Anterior cingulate cortex (tissue), 58 donors: ENCODE results near the gene CCNI2.
"Not testable (repeated sequence)": the region's sequence is repeated elsewhere in the genome, so short reads cannot be mapped to it uniquely, and the experiment has no call there.

ENCODE experiments used
- DNase-seq, 58 donors: peaks; one replicate each; lab custom pipeline; 2025; lab: John Stamatoyannopoulos, UW

Gene CCNI2

DNA sequence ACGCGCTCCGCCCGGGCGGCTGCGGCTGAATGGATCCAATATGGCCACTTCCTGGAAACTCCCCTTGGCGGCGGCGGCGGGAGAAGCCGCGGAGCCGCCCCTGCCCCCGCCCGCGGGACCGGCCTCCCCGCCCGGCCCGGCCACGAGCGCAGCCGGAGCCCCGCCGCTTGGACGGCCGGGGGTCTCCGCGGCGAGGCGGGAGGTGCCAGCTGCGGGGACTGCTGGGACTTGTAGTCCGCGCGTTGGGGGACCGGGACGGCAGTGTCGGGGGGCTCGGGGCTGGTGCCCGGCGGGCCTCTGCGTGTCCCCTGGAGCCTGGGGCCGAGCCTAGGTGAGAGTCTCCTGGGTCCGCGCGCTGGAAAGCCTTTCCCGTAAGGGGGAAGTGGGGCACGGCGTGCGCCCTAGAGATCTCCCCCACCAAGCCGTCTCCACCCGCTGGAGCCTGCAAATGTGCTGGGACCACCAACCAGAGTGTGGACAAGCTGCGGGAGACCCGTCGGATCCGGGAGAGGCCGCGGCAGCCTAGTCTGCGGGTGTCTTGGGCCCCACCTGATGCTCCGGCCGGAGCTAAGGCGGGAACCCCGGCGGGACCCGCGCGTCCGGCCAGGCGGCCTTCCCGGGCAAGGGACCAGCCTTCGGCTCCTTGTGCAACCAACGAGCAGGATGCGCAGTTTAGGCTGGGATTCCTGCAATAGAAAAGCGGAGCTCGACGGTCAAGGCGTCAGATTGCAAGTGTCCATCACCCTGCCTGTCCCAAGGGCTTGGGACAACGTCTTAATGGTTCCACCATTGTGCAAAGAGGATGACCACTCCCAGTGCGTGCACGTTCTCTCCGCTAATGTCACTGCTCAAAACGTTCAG, 30.2 kb downstream of the CCNI2 start, which contains the start of gene SEPTIN8:
SEPTIN8 (minus strand) TSS at position 31 of the 861 bp plus-strand sequence. CDS start 102 bp downstream, outside the sequence.
- DNase-seq = peak in 46 of 58 donors; percentile 37 to 82 (median 65)

DNA sequence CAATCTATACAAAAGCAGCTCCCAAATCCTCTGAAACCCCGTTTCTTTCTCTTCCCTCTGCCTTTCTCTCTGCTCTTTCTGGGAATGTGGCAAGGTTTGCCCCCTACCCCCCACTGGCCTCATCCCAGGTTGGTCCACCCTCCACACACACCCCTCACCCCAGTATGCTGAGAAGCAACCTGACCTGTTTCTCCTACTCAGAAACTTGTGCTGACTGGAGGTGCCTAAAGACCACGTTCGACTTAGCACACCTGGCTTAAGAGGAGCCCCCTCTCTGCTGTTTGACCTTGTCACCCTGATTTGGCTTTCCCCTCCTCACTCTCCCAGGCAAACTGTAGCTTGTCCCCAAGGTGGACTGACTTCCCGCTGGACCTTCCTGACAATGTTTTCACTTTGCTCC, 30.9 kb downstream of the CCNI2 start:
- DNase-seq = no peak

DNA sequence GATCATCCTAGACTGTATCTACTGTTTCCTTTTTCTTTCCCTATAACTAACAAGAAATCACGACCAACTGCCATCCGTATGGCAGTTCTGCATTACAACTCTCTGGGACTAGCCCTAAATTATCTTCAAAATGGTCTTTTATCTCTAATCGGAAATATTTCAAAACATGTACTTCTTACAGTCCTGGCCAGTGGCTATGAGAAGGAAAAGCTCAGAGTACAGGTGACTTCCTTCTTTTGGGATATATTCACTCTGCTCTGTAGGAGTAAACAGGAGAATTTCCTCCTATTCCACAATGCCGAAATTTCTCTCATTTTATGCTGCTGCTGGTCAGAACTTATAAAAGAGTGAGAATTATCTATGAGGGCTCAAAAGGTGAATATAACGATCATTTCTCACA, 31.6 kb downstream of the CCNI2 start:
- no peak for DNase-seq

DNA sequence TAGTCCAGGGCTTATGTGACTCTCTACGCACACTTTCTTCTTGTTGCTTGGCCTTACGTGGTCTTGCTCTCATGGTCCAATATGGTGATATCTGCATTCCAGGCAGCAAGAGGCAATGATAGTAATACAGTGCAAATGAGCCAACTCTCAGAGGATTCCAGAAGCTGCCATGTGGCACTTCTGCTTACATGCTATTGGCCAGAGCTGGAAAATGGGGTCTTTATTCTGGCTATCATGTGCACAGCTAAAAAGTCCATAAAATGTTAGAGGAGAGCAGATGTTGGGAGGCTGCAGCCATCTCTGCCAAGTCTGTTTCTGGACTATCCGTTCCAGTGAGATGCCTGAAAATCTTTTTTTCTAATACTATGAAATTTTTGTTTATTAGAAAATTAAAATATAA, 32.7 kb downstream of the CCNI2 start:
- DNase-seq = peak in 34 of 58 donors; percentile 20 to 86 (median 62)

DNA sequence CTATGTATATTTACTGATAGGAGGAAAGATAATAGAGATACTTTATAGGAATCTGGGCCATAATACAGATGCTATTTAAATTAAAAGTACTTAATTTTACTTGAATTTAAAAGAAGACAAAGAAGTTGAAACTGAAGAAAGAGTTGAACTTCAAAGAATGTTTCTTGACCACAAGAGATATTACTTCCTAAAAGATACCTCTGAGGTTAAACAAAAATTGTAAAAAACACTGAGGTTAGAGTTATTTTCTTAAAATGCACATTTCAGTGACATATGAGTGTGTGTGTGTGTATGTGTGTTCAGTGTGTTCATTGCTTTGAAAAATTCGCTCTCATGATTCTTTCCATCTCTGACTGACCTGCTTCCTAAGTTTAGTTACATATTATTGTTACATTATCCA, 33.4 kb downstream of the CCNI2 start:
- DNase-seq = no peak

DNA sequence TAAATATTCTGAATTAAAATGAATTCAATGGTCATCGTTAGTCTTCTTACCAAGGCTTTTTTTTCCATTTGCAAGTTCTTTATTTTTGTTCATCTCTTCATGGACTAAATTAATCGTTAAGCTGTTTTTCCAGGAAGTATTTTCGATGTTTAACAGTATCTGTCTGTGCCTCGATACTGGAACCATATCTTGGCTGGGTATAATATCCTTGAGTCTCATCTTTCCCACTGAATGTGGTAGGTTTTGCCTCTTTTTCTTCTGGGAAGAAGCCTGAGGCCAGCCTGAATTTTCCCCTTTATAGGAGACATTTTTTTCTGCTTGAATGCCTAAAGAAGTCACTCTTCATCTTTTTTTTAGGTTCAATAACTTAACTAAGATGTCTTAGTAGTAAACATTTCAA, 33.8 kb downstream of the CCNI2 start:
- DNase-seq = no peak

DNA sequence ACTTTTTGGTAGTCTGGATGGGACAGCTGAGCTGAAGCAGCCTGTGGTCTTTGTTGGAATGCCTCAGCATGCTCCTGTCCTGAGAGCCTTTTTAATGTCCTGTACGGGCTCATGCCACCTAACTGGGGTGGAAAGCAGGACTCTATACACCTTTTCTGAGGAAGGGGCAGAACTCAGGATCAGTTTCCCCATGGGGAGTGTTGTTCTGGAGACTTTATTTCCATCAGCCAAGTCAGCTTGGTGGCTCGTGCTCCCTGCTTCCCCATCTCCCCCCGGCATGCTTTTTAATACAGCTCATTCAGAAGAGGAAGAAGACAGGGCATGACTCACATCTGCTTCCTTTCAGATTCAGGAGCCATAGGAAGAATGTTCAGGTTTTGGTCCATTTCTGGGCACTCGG, 34.9 kb downstream of the CCNI2 start:
- peak in 9 of 58 donors; percentile 13 to 62 (median 19) for DNase-seq

DNA sequence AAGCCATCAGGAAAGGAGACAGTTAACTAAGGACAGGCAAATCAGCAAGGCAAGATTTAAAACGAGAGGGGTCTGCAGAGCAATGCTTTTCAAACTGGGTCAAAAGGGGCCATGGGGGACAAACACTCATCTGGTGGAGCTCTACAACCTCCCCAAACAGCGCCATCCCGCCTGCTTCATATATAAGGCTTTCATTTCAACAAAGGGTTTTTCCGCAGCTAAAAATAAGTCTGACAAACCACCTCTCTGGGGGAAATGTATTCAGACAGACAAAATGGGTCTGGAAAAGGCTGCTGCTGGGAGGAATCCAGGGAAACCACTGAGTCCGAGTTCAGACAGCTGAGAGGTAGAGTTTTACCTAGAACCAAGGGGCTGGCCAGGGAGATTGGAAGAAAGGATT, 38.1 kb downstream of the CCNI2 start:
- no peak for DNase-seq

DNA sequence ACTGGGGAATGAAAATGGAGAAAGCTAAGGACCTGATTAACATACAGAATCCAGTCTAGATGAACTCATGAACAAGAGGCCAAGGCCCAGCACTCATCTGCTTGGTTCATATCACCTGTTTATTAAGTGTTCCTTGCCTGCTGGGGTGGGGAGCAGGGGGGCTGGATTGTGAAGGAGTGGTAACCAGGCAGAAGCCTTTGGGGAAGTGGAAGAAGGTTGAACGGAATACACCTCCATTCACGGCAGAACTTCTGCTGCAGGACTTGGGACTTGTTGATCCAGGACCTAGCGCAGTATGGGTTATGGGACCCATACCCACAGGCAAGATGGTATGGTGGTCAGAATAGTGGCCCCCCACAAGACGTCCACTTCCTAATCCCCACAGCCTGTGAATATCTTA, 38.6 kb downstream of the CCNI2 start:
- no peak for DNase-seq

DNA sequence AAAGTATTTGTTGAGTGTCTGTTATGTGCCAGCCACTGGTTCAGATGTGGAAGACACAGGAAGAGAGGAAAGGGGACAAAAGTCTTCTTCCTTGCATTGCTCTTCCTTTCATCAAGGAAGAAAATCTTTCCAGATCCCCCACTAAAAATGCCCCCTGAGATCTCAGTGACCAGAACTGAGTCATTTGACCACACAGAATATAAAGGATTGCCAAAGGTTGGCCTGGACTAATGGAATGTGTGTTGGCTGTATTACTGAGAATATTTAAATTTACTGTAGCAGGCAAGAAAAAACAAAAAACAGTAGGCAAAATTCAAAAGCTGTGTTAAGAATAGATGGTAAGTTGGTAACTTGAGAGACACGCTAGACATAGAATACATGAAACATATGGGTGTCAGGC, 39.9 kb downstream of the CCNI2 start:
- no peak for DNase-seq

DNA sequence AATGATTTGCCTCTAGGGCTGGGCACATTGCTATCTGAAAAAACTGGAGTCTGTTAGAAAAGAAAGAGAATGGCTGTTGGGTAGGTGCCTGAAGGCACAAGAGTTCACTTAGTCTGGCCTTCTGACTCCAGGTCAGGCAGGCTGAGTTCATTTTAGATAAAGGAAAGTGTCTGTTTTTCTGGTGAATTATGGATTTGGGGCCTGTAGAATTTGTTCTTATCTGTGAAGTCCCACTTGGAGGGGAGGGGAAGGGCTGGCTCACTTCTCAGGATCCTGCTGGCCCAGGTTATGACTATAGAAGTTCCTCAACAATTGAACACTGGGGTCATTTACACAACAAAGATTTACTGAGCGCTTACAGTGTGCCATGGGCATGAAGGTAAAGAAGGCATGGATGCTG, 41.3 kb downstream of the CCNI2 start:
- no peak for DNase-seq

DNA sequence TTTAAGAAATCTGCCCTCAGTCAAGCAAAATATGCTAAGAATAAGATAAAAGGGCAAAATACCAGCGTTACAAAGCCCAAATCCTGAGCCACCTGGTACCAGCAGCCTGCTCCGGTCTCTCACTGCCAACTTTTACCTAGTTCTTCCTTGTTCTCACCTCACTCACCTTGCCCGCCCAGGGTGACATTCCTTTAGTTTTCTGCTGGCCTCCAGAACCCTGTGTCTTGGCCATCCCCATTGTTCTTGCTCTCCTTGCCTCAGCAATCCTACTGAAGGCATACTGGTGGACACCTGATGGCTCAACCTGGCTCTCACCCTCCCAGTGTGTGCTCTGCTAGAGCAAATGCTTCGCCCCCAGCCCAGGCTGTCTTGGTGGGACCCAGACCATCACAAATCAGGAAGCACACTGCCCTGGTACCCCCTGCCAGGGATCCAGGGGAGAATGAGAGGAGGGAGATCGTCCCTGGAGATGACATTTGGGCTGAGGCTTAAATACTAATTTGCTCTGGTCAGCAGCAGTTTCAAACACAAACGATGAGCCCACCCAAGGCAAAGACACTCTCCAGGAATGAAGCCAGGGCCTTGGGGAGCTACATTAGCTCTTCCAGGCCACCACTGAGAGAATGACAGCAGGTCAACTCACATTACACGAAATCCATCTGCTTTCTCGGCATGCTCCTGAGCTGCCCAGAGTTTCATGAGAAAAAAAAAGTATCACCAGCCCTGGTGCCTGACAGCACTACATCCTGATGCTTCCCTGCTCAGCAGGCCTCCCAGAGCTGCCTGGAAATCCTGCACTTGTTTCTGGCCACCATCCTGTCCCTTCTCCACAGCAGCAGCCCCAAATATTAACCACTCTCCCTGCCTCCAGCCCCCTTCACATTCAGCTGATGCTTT, 42.0 kb downstream of the CCNI2 start:
- no peak for DNase-seq

DNA sequence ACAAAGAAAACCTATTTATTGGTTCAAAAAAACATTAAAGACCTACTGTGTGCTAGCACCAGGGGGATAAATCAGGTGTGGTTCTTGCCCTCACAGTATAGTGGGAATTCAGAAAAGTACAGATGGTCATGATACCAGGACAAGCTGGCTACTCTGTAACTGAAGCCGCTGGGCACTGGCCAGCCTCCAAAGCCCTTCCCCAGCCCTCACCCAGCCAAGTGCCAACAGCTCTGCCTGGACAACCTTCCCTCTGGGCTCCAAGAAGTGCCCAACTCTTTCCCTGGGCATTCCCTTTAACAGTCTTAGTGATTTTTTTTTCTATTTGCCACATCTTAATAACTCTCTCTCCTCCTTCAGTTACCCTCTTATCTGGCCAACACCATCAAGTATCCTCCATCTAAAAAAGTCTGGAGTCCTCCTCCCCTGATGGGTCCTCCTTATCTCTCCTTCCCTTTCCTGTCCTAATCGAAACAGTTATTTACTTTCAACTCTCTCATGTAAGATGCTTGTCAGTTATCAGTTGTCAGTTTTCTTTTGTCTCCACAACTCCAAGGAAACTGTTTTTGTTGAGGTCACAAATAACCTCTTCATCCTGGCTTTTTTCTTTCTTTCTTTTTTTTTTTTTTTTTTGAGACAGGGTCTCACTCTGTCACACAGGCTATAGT, 43.1 kb downstream of the CCNI2 start:
- DNase-seq = peak in 20 of 58 donors; percentile 21 to 66 (median 46)

DNA sequence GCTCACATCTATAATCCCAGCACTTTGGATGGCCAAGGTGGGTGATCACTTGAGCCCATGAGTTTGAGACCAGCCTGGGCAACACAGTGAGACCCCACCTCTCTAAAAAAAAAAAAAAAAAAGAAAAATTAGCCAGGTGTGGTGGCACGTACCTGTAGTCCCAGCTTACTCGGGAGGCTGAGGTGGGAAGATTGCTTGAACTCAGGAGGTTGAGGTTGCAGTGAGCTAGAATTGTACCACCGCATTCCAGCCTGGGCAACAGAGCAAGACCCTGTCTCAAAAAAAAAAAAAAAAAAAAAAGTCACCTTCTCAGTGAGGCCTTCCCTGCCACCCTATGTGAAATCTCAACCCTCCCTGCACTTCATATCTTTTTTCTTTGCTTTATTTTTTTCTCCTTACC, 43.8 kb downstream of the CCNI2 start:
- DNase-seq = no peak

DNA sequence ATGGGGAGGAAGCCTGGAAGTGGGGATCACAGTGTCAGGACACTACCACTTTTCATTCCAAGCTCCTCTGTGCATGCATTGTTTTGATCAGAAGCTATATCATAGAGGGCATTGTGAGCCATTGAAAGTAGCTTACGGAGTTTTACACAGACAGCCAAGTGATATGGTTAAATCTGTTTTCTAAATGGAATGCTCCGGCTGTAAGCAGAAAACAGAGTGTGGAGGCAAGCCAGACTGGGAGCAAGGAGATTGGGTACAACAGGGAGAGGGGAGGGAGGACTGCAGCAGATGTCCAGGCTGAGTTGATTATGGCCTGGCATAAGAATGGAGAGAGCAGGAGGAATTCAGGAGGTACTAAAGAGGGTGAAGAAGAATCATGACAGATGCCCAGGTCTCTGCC, 50.4 kb downstream of the CCNI2 start:
- peak in 24 of 58 donors; percentile 25 to 75 (median 48) for DNase-seq

DNA sequence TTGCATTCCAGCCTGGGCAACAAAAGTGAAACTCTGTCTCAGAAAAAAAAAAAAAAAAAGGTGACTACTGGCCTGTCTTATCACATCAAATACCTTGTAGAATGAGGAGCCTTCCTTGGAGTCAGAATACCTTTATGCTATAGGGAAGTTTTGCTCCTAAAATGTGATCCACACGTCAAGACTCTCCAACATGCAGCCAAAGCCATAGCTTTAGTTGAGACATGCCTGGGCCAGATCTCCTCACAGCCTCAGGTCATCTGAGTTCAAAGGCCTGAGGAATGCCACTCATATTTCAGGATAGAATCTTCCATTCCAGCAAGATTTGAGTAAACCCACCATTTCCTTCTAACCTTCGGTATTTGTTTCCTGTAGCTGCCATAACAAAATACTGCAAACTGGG, 52.2 kb downstream of the CCNI2 start:
- DNase-seq = no peak

DNA sequence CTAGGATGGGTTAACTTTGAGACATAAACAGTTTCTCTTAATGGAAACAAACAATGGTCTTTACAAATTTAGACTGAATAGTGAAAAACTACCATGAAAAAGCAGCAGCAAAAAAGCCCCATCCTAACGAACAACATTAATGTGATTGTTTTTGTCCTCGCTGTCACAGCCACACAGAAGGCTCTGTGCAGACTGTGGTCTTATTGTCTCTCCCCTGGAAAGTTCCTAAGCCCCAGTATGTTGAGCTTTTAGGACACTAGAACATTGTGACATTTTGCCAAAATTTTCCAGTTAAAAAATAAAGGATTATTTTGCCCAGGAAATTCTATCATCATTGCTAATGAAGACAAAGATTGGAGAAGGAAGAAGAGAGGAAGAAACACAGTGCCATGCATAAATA, 53.3 kb downstream of the CCNI2 start:
- DNase-seq = peak in 20 of 58 donors; percentile 14 to 86 (median 40)

DNA sequence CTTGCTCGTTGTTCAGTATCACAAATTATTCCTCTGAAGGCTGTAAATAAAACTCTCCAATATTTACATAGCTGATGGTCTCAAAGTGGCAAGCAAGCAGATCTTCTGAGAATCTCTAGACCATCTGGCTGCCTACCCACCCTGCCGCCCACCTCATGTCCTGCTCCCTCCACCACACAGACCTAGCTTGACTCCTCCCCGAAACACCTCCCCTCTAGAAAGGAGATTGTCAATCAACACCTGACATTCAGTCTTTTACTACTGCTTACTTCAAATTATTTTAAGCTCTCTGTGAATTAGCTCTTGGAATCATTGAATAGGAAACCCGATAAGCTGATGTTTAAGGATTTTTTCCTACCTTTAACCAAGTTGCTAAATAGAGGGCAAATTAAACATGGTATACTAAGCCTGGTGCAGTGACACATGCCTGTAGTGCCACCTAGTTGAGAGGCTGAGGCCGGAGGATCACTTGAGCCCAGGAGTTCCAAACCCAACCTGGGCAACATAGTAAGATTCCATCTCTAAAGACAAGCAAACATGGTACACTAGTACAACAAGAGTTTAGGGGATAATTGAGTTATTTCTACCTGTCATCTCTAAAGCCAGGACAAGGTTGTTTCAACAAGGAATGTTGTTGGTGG, 54.9 kb downstream of the CCNI2 start:
- no peak for DNase-seq

DNA sequence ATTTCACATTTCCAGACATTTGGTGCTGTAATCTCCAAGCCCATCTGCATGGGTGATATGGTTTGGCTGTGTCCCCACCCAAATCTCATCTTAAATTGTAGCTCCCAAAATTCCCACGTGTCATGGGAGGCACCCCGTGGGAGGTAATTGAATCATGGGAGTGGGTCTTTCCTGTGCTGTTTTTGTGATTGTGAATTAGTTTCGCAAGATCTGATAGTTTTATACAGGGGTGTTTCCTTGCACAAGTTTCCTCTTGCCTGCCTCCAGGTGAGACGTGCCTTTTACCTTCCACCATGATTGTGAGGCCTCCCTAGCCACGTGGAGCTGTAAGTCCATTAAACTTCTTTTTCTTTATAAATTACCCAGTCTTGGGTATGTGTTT, 55.5 kb downstream of the CCNI2 start:
- not testable (repeated sequence) for DNase-seq
